ENCODE data around the gene S100A11. TPM values are rescaled to one million over a fixed set of nuclear protein-coding genes. Genes with fewer than 3 reads are reported as not detected.

Gene S100A11
- total and polyA plus RNA-seq, 3 experiments from 2014 or later: 257 to 554 (median 262) TPM

DNA sequence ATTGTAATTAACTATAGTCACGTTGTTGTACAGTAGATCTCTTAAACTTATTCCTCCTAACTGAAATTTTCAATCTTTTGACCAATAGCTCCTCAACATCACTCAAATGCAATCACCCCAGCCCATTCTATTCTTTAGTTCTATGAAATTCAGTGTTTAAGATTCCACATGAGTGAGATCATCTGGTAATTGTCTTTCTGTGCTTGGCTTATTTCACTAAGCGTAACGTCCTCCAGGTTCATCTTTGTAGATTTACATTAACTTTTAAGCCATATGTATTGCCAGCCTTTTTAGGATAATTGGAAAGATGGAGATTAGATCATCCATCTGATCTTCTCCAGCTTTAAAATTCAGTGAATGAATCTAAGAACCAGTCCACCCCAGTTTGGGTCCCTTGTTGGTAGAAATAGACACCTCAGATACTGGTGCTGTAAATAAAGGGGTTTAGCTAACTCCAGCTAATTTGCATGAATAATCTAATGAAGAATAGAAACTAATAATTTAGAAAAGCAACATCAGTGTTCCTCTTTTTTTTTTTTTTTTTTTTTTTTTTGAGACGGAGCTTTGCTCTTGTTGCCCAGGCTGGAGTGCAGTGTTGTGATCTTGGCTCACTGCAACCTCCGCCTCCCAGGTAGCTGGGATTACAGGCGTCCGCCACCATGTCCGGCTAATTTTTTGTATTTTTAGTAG lies 50.2 kb downstream of the S100A11 start:
- Histone ChIP-seq H3K27me3 (ENCODE audit: insufficient read depth, low read length, poor library complexity, severe bottlenecking) (no peaks in the 10 kb centered on the region), H3K36me3 (ENCODE audit: insufficient read depth, low read length) (peaks cover 36% of the 10 kb centered on the region), H3K9me3 (ENCODE audit: low read length) (no peaks in the 10 kb centered on the region), H3K27ac (ENCODE audit: low read depth, low read length) (no peak overlapping the region), H3K4me1 (ENCODE audit: insufficient read depth, low read length) (peaks cover 58% of the 10 kb centered on the region), H3K4me3 (ENCODE audit: low read length) (no peak overlapping the region)
- POLR2A ChIA-PET: no interaction called here
- no peaks in the 10 kb centered on the region for H3K9me3 Mint-ChIP-seq
- no peak for DNase-seq
- peaks cover 69 to 91% (median 82%) of the 10 kb centered on the region in 3 donors for H3K4me1 Mint-ChIP-seq
- H3K4me3 Mint-ChIP-seq: peak overlapping the region in 1 of 7 donors; percentile 4
- peak overlapping the region; percentile 6 to 98 (median 57) for H3K27ac Mint-ChIP-seq
- H3K27me3 Mint-ChIP-seq: no peaks in the 10 kb centered on the region
- peaks cover 7 to 76% (median 11%) of the 10 kb centered on the region in 3 donors for H3K36me3 Mint-ChIP-seq
- CTCF ChIA-PET: interaction anchor here (1.5 to 19.1 kb wide), 4 partner anchors 10 to 19 kb away, joined by 4 to 339 read pairs (median 20); no protein-coding TSS in a partner anchor

GRCh38 chr1:151985768-151986167 lies 51.0 kb downstream of the S100A11 start:
- Mint-ChIP-seq H3K9me3 (no peaks in the 10 kb centered on the region), H3K27ac (peak overlapping the region in 7 of 8 donors; percentile 40 to 76 (median 61)), H3K4me1 (peaks cover 62 to 82% (median 73%) of the 10 kb centered on the region in 3 donors), H3K4me3 (no peak overlapping the region), H3K36me3 (peaks cover 9 to 78% (median 20%) of the 10 kb centered on the region in 3 donors), H3K27me3 (no peaks in the 10 kb centered on the region)
- Histone ChIP-seq H3K9me3 (ENCODE audit: low read length) (no peaks in the 10 kb centered on the region), H3K27me3 (ENCODE audit: insufficient read depth, low read length, poor library complexity, severe bottlenecking) (no peaks in the 10 kb centered on the region), H3K36me3 (ENCODE audit: insufficient read depth, low read length) (peaks cover 37% of the 10 kb centered on the region), H3K4me1 (ENCODE audit: insufficient read depth, low read length) (peaks cover 50% of the 10 kb centered on the region), H3K4me3 (ENCODE audit: low read length) (no peak overlapping the region), H3K27ac (ENCODE audit: low read depth, low read length) (no peak overlapping the region)
- ChIA-PET CTCF (interaction anchor here (1.5 to 19.1 kb wide), 4 partner anchors 10 to 18 kb away, joined by 4 to 339 read pairs (median 20); no protein-coding TSS in a partner anchor), POLR2A (no interaction called here)
- no peak for DNase-seq

- H3K9me3 ChIP-seq (ENCODE audit: low read length): no peaks in the 10 kb centered on the region
- peak overlapping the region; percentile 40 to 91 (median 72) for H3K27ac Mint-ChIP-seq
- H3K4me1 ChIP-seq (ENCODE audit: insufficient read depth, low read length): peaks cover 47% of the 10 kb centered on the region
- H3K27me3 Mint-ChIP-seq: no peaks in the 10 kb centered on the region
- H3K36me3 ChIP-seq (ENCODE audit: insufficient read depth, low read length): peaks cover 41% of the 10 kb centered on the region
- H3K9me3 Mint-ChIP-seq: no peaks in the 10 kb centered on the region
- POLR2A ChIA-PET: no interaction called here
- no peak for DNase-seq
- H3K4me3 Mint-ChIP-seq: no peak overlapping the region
- H3K27me3 ChIP-seq (ENCODE audit: insufficient read depth, low read length, poor library complexity, severe bottlenecking): no peaks in the 10 kb centered on the region
- H3K4me3 ChIP-seq (ENCODE audit: low read length): no peak overlapping the region
- H3K4me1 Mint-ChIP-seq: peaks cover 57 to 78% (median 68%) of the 10 kb centered on the region in 3 donors
- peaks cover 9 to 80% (median 21%) of the 10 kb centered on the region in 3 donors for H3K36me3 Mint-ChIP-seq
- no peak overlapping the region for H3K27ac ChIP-seq (ENCODE audit: low read depth, low read length)
- CTCF ChIA-PET: interaction anchor here (2.8 to 19.1 kb wide), 3 partner anchors 11 to 17 kb away, joined by 8 to 339 read pairs (median 31); no protein-coding TSS in a partner anchor
These were observed 51.5 kb downstream of the S100A11 start for GRCh38 chr1:151985270-151985669.

GRCh38 chr1:151984313-151984956 lies 52.4 kb downstream of the S100A11 start:
- Mint-ChIP-seq H3K27me3 (no peaks in the 10 kb centered on the region), H3K27ac (peak overlapping the region; percentile 40 to 91 (median 74)), H3K36me3 (peaks cover 13 to 80% (median 21%) of the 10 kb centered on the region in 3 donors), H3K9me3 (no peaks in the 10 kb centered on the region), H3K4me3 (peak overlapping the region in 6 of 7 donors; percentile 3 to 66 (median 47)), H3K4me1 (peaks cover 48 to 69% (median 60%) of the 10 kb centered on the region in 3 donors)
- ChIA-PET CTCF (interaction anchor here (2.9 to 6.0 kb wide), 2 partner anchors 12 to 16 kb away, joined by 15 to 31 read pairs; no protein-coding TSS in a partner anchor), POLR2A (no interaction called here)
- Histone ChIP-seq H3K4me3 (ENCODE audit: low read length) (no peak overlapping the region), H3K27ac (ENCODE audit: low read depth, low read length) (peak overlapping the region; percentile 6), H3K27me3 (ENCODE audit: insufficient read depth, low read length, poor library complexity, severe bottlenecking) (no peaks in the 10 kb centered on the region), H3K36me3 (ENCODE audit: insufficient read depth, low read length) (peaks cover 41% of the 10 kb centered on the region), H3K4me1 (ENCODE audit: insufficient read depth, low read length) (peaks cover 40% of the 10 kb centered on the region), H3K9me3 (ENCODE audit: low read length) (no peaks in the 10 kb centered on the region)
- peak in 4 of 5 donors; percentile 7 to 63 (median 28) for DNase-seq

Other genes with a start within 250 kb of the S100A11 start
- 10 to 100 TPM; 16.4 to 17.4 TPM for gene TDRKH, start 246.5 kb downstream of the S100A11 start, total RNA-seq
- gene TDRKH, start 246.5 kb downstream of the S100A11 start, polyA plus RNA-seq: 20.5 TPM
- under 1 TPM in 1 of 2 experiments, not detected in 1; 0.09 TPM for gene LINGO4, start 231.6 kb downstream of the S100A11 start, total RNA-seq
- 0.28 TPM for gene LINGO4, start 231.6 kb downstream of the S100A11 start, polyA plus RNA-seq
- 1 to 10 TPM; 1.3 to 1.5 TPM for gene RORC, start 205.2 kb downstream of the S100A11 start, total RNA-seq
- gene RORC, start 205.2 kb downstream of the S100A11 start, polyA plus RNA-seq: 46.4 TPM
- gene C2CD4D, start 197.2 kb downstream of the S100A11 start, total RNA-seq: 1 to 10 TPM; 1.9 to 2.0 TPM
- gene C2CD4D, start 197.2 kb downstream of the S100A11 start, polyA plus RNA-seq: 3.7 TPM
- gene THEM5, start 183.3 kb downstream of the S100A11 start, total RNA-seq: not detected
- gene THEM5, start 183.3 kb downstream of the S100A11 start, polyA plus RNA-seq: 0.38 TPM
- 10 to 100 TPM; 31.4 to 31.7 TPM for gene THEM4, start 127.5 kb downstream of the S100A11 start, total RNA-seq
- gene THEM4, start 127.5 kb downstream of the S100A11 start, polyA plus RNA-seq: 77.0 TPM
- gene S100A10, start 43.1 kb downstream of the S100A11 start, total RNA-seq: 100 to 1,000 TPM; 263 to 279 TPM
- gene S100A10, start 43.1 kb downstream of the S100A11 start, polyA plus RNA-seq: 1,167 TPM
- gene TCHHL1, start 52.1 kb upstream of the S100A11 start, total RNA-seq: not detected
- not detected for gene TCHHL1, start 52.1 kb upstream of the S100A11 start, polyA plus RNA-seq
- gene TCHH, start 78.4 kb upstream of the S100A11 start, total RNA-seq: under 1 TPM; 0.09 to 0.11 TPM
- gene TCHH, start 78.4 kb upstream of the S100A11 start, polyA plus RNA-seq: not detected
- gene RPTN, start 122.2 kb upstream of the S100A11 start, total RNA-seq: not detected
- not detected for gene RPTN, start 122.2 kb upstream of the S100A11 start, polyA plus RNA-seq
- gene HRNR, start 187.2 kb upstream of the S100A11 start, total RNA-seq: not detected
- gene HRNR, start 187.2 kb upstream of the S100A11 start, polyA plus RNA-seq: not detected